PC-9 (cell line): ENCODE measurements around the gene SNX27.

Experiments used
- CTCF ChIP-seq: fragments of 200-600 bp; sonication (generic); conservative IDR thresholded peaks from 2 replicates; pipeline ENCODE4 v1.6.1; 2017; ENCODE audit warnings: mixed run types, antibody characterized with exemption, mild to moderate bottlenecking, moderate library complexity
- EZH2 ChIP-seq: fragments of 200-600 bp; sonication (generic); IDR thresholded peaks from 2 replicates; pipeline ENCODE4 v1.8.0; 2017; ENCODE audit warnings: antibody characterized with exemption, low read depth

GRCh38 chr1:151581921-151582320 lies 29.9 kb upstream of the SNX27 start:
- no peak for TF ChIP-seq CTCF
- no peak for TF ChIP-seq EZH2
